Loucy (cell line): ENCODE data around the gene ARHGAP10.

Experiments
- H2AFZ ChIP-seq: fragments of 200-600 bp; sonication (generic); 2 replicates; pipeline ENCODE4 v1.6.0; 2016; ENCODE audit warnings: antibody characterized with exemption, mild to moderate bottlenecking, low read length, moderate library complexity
- H3F3A ChIP-seq: fragments of 200-600 bp; 2 replicates; pipeline ENCODE4 v1.6.0; 2016; ENCODE audit warnings: antibody characterized with exemption, low read depth, mild to moderate bottlenecking
- H3K27me3 ChIP-seq: fragments of 200-600 bp; sonication (generic); 2 replicates; pipeline ENCODE4 v1.6.1; 2014; ENCODE audit warnings: low read length, mild to moderate bottlenecking; ENCODE audit not compliant: insufficient read depth, poor library complexity, severe bottlenecking
- H3K36me3 ChIP-seq: fragments of 200-600 bp; sonication (generic); 2 replicates; pipeline ENCODE4 v1.6.1; 2016; ENCODE audit warnings: low read length; ENCODE audit not compliant: insufficient read depth
- H3K4me1 ChIP-seq: fragments of 200-600 bp; sonication (generic); 2 replicates; pipeline ENCODE4 v1.5.1; 2014; ENCODE audit warnings: low read length, mild to moderate bottlenecking; ENCODE audit not compliant: insufficient read depth, poor library complexity, severe bottlenecking
- H3K4me2 ChIP-seq: fragments of 200-600 bp; sonication (generic); 2 replicates; pipeline ENCODE4 v1.6.0; 2014; ENCODE audit warnings: antibody characterized with exemption, low read length, low read depth, mild to moderate bottlenecking; ENCODE audit not compliant: poor library complexity, severe bottlenecking
- H3K4me3 ChIP-seq: fragments of 200-600 bp; sonication (generic); 2 replicates; pipeline ENCODE4 v1.5.1; 2014; ENCODE audit warnings: low read length, mild to moderate bottlenecking, mixed read lengths; ENCODE audit not compliant: poor library complexity, severe bottlenecking
- H3K79me2 ChIP-seq: fragments of 200-600 bp; sonication (generic); 2 replicates; pipeline ENCODE4 v1.6.1; 2014; ENCODE audit warnings: low read length; ENCODE audit not compliant: insufficient read depth
- H3K9ac ChIP-seq: fragments of 200-600 bp; sonication (generic); 2 replicates; pipeline ENCODE4 v1.6.0; 2014; ENCODE audit warnings: mild to moderate bottlenecking, low read depth, low read length, moderate library complexity; ENCODE audit not compliant: poor library complexity, severe bottlenecking
- H3K9me2 ChIP-seq: fragments of 200-600 bp; sonication (generic); replicated peaks from 2 replicates; pipeline ENCODE4 v1.6.1; 2016; ENCODE audit warnings: low read depth, low read length, mixed read lengths
- H3K9me3 ChIP-seq: fragments of 200-600 bp; sonication (generic); 2 replicates; pipeline ENCODE4 v1.6.1; 2014; ENCODE audit warnings: mild to moderate bottlenecking, antibody characterized with exemption, low read length, low read depth; ENCODE audit not compliant: insufficient read depth
- H4K20me1 ChIP-seq: fragments of 200-600 bp; sonication (generic); 2 replicates; pipeline ENCODE4 v1.6.0; 2014; ENCODE audit warnings: antibody characterized with exemption, low read length, mild to moderate bottlenecking; ENCODE audit not compliant: insufficient read depth, poor library complexity, severe bottlenecking
- CTCF ChIP-seq: fragments of 200-600 bp; sonication (generic); conservative IDR thresholded peaks from 2 replicates; pipeline ENCODE4 v1.5.1; 2014; ENCODE audit warnings: mild to moderate bottlenecking, antibody characterized with exemption, low read length
- EZH2phosphoT487 ChIP-seq: fragments of 200-600 bp; IDR thresholded peaks from 2 replicates; pipeline ENCODE4 v1.6.1; 2018; ENCODE audit warnings: antibody characterized with exemption, mild to moderate bottlenecking, moderate library complexity, borderline replicate concordance

Gene ARHGAP10

GRCh38 chr4:148007792-148008191, 275.9 kb downstream of the ARHGAP10 start:
- H3K9me2 ChIP-seq: no peaks in the 10 kb centered on the region
- TF ChIP-seq CTCF (no peak), EZH2phosphoT487 (no peak)
- 0 out of 2 replicates have a peak, but pooled peaks cover 4% of the 10 kb centered on the region for H3F3A ChIP-seq
- no peaks in the 10 kb centered on the region for H3K9me3 ChIP-seq
- peaks cover 22% of the 10 kb centered on the region for H3K4me1 ChIP-seq
- no peak overlapping the region for H2AFZ ChIP-seq
- H3K27me3 ChIP-seq: no peaks in the 10 kb centered on the region
- H3K36me3 ChIP-seq: no peaks in the 10 kb centered on the region
- no peak overlapping the region for H3K9ac ChIP-seq
- no peaks in the 10 kb centered on the region for H4K20me1 ChIP-seq
- no peak overlapping the region for H3K4me3 ChIP-seq
- no peaks in the 10 kb centered on the region for H3K79me2 ChIP-seq
- no peak overlapping the region for H3K4me2 ChIP-seq

GRCh38 chr4:148015058-148015457, 283.2 kb downstream of the ARHGAP10 start:
- Histone ChIP-seq H3K4me2 (no peak overlapping the region), H3F3A (no peaks in the 10 kb centered on the region), H3K4me1 (no peaks in the 10 kb centered on the region), H2AFZ (no peak overlapping the region), H3K9me3 (no peaks in the 10 kb centered on the region), H3K27me3 (no peaks in the 10 kb centered on the region), H3K9ac (no peak overlapping the region), H3K4me3 (no peak overlapping the region), H3K36me3 (no peaks in the 10 kb centered on the region), H3K9me2 (no peaks in the 10 kb centered on the region), H4K20me1 (no peaks in the 10 kb centered on the region), H3K79me2 (no peaks in the 10 kb centered on the region)
- TF ChIP-seq CTCF: no peak
- TF ChIP-seq EZH2phosphoT487: no peak

- Histone ChIP-seq H3K4me2 (no peak overlapping the region), H3K79me2 (no peaks in the 10 kb centered on the region)
Observed at GRCh38 chr4:148015468-148015867, 283.6 kb downstream of the ARHGAP10 start.

More at GRCh38 chr4:148015468-148015867, 283.6 kb downstream of the ARHGAP10 start:
- no peaks in the 10 kb centered on the region for H3K27me3 ChIP-seq
- H3K4me1 ChIP-seq: no peaks in the 10 kb centered on the region
- H2AFZ ChIP-seq: no peak overlapping the region
- no peak overlapping the region for H3K4me3 ChIP-seq
- H3F3A ChIP-seq: no peaks in the 10 kb centered on the region
- no peaks in the 10 kb centered on the region for H4K20me1 ChIP-seq
- no peak for TF ChIP-seq EZH2phosphoT487
- no peak for TF ChIP-seq CTCF
- no peaks in the 10 kb centered on the region for H3K36me3 ChIP-seq
- no peaks in the 10 kb centered on the region for H3K9me3 ChIP-seq
- no peaks in the 10 kb centered on the region for H3K9me2 ChIP-seq
- no peak overlapping the region for H3K9ac ChIP-seq
